NCI-H2029 (cell line): ENCODE data around the gene FECH.

ENCODE experiments used
- DNase-seq: peaks from one replicate; lab custom pipeline; 2025; lab: John Stamatoyannopoulos, UW

The FECH gene

GRCh38 chr18:57581301-57581934 is 5.1 kb downstream of the FECH start:
- peak; percentile 1 for DNase-seq

GRCh38 chr18:57579934-57580333 is 6.6 kb downstream of the FECH start:
- no peak for DNase-seq

GRCh38 chr18:57576316-57576715 is 10.2 kb downstream of the FECH start:
- DNase-seq, result no peak

- no peak for DNase-seq
Measured at GRCh38 chr18:57575542-57575941, 11.0 kb downstream of the FECH start.

GRCh38 chr18:57574866-57575265 is 11.6 kb downstream of the FECH start:
- DNase-seq, result no peak

- DNase-seq, result no peak
Measured at GRCh38 chr18:57570162-57570561, 16.3 kb downstream of the FECH start.

- no peak for DNase-seq
Measured at GRCh38 chr18:57569133-57569532, 17.4 kb downstream of the FECH start.

GRCh38 chr18:57561728-57562423 is 24.6 kb downstream of the FECH start:
- DNase-seq, result peak; percentile 15

GRCh38 chr18:57561261-57561660 is 25.2 kb downstream of the FECH start:
- no peak for DNase-seq

GRCh38 chr18:57559314-57559713 is 27.2 kb downstream of the FECH start:
- DNase-seq, result no peak

- no peak for DNase-seq
Measured at GRCh38 chr18:57555134-57555533, 31.4 kb downstream of the FECH start.

GRCh38 chr18:57550510-57550909 is 36.0 kb downstream of the FECH start:
- DNase-seq, result no peak

GRCh38 chr18:57547260-57547659 is 39.2 kb downstream of the FECH start:
- DNase-seq, result no peak

- no peak for DNase-seq
Measured at GRCh38 chr18:57544936-57545660, 41.4 kb downstream of the FECH start.

- no peak for DNase-seq
Measured at GRCh38 chr18:57543560-57543959, 42.9 kb downstream of the FECH start.

GRCh38 chr18:57542812-57543427 is 43.6 kb downstream of the FECH start:
- no peak for DNase-seq

- no peak for DNase-seq
Measured at GRCh38 chr18:57542126-57542525, 44.4 kb downstream of the FECH start.

- no peak for DNase-seq
Measured at GRCh38 chr18:57539702-57540101, 46.8 kb downstream of the FECH start.

GRCh38 chr18:57538614-57539013 is 47.9 kb downstream of the FECH start:
- no peak for DNase-seq

- no peak for DNase-seq
Measured at GRCh38 chr18:57534511-57534909, 52.0 kb downstream of the FECH start.

GRCh38 chr18:57533868-57534510 is 52.5 kb downstream of the FECH start:
- DNase-seq, result no peak
